ENCODE data around the gene SPDEF.

DNA sequence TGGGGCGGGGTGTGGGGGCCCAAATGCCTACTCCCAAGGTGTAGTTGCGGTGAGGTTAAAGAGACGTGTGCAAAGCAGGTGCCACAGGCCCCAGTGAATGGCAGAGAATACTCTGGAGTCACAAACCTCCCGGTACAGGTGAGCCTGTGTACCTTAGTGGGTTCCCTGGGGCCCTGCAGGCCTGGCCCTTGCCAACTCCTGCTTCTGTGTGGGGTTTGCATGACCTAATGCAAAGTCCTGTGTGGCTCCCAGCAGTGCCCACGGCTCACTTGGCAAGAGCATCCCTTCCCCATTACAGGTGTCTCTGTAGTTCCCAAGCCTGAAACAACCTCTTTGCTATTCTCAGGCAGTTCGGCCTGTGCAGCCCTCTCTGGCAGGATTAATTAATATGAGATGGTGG lies 17.5 kb downstream of the SPDEF start:
- TF ChIP-seq, protein P1, sequence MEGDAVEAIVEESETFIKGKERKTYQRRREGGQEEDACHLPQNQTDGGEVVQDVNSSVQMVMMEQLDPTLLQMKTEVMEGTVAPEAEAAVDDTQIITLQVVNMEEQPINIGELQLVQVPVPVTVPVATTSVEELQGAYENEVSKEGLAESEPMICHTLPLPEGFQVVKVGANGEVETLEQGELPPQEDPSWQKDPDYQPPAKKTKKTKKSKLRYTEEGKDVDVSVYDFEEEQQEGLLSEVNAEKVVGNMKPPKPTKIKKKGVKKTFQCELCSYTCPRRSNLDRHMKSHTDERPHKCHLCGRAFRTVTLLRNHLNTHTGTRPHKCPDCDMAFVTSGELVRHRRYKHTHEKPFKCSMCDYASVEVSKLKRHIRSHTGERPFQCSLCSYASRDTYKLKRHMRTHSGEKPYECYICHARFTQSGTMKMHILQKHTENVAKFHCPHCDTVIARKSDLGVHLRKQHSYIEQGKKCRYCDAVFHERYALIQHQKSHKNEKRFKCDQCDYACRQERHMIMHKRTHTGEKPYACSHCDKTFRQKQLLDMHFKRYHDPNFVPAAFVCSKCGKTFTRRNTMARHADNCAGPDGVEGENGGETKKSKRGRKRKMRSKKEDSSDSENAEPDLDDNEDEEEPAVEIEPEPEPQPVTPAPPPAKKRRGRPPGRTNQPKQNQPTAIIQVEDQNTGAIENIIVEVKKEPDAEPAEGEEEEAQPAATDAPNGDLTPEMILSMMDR (IDR thresholded peaks at IDR 0.05): no peak
- no peak for TF ChIP-seq POLR2A (IDR thresholded peaks at IDR 0.05)

Measured in sigmoid colon (tissue), 3 donors.